Measurements from ENCODE around the gene PSMA2.

The PSMA2 gene

DNA sequence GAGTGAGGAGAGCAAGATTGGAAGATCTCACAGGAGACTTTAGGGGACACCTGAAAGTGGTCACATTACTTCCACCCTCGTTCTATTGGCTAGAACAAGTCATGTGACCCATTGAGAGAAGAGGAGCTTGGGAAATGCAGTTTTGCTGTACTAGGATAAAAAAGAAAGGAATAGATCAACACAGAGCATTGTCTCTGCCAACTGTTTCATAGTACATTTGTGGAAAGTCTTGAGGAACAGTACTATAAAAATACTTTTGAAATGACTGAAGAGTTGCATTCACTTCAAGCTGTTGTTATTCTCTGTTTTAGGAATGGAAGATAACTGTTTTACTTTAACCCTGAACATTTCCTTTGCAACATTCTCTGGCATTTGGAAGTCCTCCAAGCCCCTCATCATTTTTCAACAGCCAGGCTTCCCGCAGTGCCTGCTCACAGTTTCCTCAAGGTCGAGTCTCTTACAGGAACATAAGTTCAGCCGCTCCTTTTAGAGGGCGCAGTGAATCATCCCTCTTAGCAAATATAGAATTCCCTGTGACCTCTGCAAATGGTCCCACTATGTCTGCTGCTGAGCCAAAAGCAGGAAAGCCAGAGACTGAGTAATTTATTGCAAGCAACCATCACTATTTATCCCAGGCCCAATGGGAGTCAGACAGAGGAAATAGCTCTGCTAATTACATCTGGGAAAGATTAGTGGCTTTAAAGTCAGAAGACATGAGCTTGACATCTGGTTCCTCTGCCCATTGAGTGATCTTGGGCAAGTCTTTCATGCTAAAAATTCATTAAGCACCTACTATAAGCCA lies 40.9 kb upstream of the PSMA2 start:
- H3K4me3 ChIP-seq (replicated peaks; ENCODE audit: low read depth, low read length), result no peak overlapping the region
- DNase-seq (ENCODE audit: extremely low read depth, low read depth), result peak; percentile 98
- TF ChIP-seq CTCF (IDR thresholded peaks at IDR 0.05; ENCODE audit: low read depth, low read length, missing control alignments), result no peak

DNA sequence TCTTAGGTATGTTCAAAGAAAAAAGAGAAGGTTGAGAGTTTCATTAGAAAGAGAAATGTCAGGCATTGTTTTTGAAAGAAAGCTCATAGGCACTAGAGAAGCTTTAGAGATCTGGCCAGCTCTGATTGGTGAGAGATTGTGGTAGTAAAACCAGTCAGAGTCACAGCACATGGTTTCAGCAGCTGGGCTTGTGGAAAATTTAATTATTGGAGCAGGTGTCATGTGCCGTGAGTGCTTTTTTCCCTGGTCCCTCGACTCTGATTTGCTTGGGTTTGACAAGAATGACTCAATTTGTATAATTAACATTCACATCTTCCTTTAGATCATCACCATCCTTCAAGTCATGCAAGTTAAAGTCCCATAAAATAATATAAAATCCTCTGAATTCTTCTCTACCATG lies 35.4 kb upstream of the PSMA2 start:
- no peak for TF ChIP-seq CTCF (IDR thresholded peaks at IDR 0.05; ENCODE audit: low read depth, low read length, missing control alignments)
- no peak for DNase-seq (ENCODE audit: extremely low read depth, low read depth)
- no peak overlapping the region for H3K4me3 ChIP-seq (replicated peaks; ENCODE audit: low read depth, low read length)

GRCh38 chr7:42964849-42965805 lies 33.2 kb upstream of the PSMA2 start:
- no peak for DNase-seq (ENCODE audit: extremely low read depth, low read depth)
- H3K4me3 ChIP-seq (replicated peaks; ENCODE audit: low read depth, low read length), result no peak overlapping the region
- TF ChIP-seq CTCF (IDR thresholded peaks at IDR 0.05; ENCODE audit: low read depth, low read length, missing control alignments), result no peak

GRCh38 chr7:42964293-42964692 lies 32.3 kb upstream of the PSMA2 start:
- no peak overlapping the region for H3K4me3 ChIP-seq (replicated peaks; ENCODE audit: low read depth, low read length)
- no peak for TF ChIP-seq CTCF (IDR thresholded peaks at IDR 0.05; ENCODE audit: low read depth, low read length, missing control alignments)
- DNase-seq (ENCODE audit: extremely low read depth, low read depth), result no peak

DNA sequence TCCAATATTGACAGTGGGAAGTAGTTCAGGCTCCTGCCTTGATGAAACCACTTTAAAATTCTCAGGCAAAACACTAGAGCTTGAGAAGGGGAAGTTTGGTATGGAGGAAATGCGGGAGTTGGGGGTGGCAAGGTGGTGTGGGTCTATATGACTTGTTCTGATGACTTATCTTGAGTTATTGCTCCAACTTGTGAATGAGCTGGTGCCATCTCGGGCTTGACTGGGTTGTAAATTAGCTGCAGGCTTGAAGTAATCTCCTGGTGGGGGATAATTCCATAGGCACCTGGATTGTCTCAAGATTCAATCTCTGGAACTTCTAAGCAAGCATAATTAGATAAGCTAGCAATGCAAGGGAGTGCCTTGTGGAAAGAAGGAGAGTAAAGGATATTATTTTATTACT lies 29.2 kb upstream of the PSMA2 start:
- DNase-seq (ENCODE audit: extremely low read depth, low read depth), result no peak
- no peak for TF ChIP-seq CTCF (IDR thresholded peaks at IDR 0.05; ENCODE audit: low read depth, low read length, missing control alignments)
- no peak overlapping the region for H3K4me3 ChIP-seq (replicated peaks; ENCODE audit: low read depth, low read length)

- DNase-seq (ENCODE audit: extremely low read depth, low read depth), result no peak
- no peak overlapping the region for H3K4me3 ChIP-seq (replicated peaks; ENCODE audit: low read depth, low read length)
- TF ChIP-seq CTCF (IDR thresholded peaks at IDR 0.05; ENCODE audit: low read depth, low read length, missing control alignments), result no peak
Measured at GRCh38 chr7:42960762-42961161, 28.8 kb upstream of the PSMA2 start.

Measured in HFF-Myc (cell line).